GM10266 (cell line): ENCODE results near the gene ITGB3.

Source experiments
- DNase-seq: peaks from one replicate; pipeline ENCODE4 v3.0.0; 2012; ENCODE audit errors: extremely low spot score
- CTCF ChIP-seq: IDR thresholded peaks from 2 replicates; pipeline ENCODE4 v1.5.1; 2012; ENCODE audit warnings: mild to moderate bottlenecking, low read depth; ENCODE audit not compliant: control insufficient read depth, insufficient read depth; ENCODE audit errors: missing control alignments

Gene ITGB3

GRCh38 chr17:47239967-47240651, 13.5 kb upstream of the ITGB3 start:
- no peak for DNase-seq
- no peak for TF ChIP-seq CTCF

- no peak for DNase-seq
- no peak for TF ChIP-seq CTCF
Measured at GRCh38 chr17:47240806-47241205, 12.8 kb upstream of the ITGB3 start.

GRCh38 chr17:47242648-47243047, 11.0 kb upstream of the ITGB3 start:
- no peak for DNase-seq
- no peak for TF ChIP-seq CTCF

- TF ChIP-seq CTCF, result no peak
- DNase-seq, result no peak
Measured at GRCh38 chr17:47243737-47244598, 9.7 kb upstream of the ITGB3 start.

GRCh38 chr17:47244697-47245096, 8.9 kb upstream of the ITGB3 start:
- DNase-seq, result no peak
- no peak for TF ChIP-seq CTCF

GRCh38 chr17:47246120-47246519, 7.5 kb upstream of the ITGB3 start:
- no peak for DNase-seq
- no peak for TF ChIP-seq CTCF

GRCh38 chr17:47250855-47251254, 2.8 kb upstream of the ITGB3 start:
- TF ChIP-seq CTCF, result no peak
- no peak for DNase-seq
